Astrocyte (in vitro differentiated cells and primary cell): Measurements from ENCODE around the gene CENATAC. TPM values are rescaled to one million over a fixed set of nuclear protein-coding genes. Genes with fewer than 3 reads are reported as not detected.

ENCODE experiments used
- DNase-seq: peaks from one replicate; pipeline ENCODE4 v3.0.0-alpha.2; 2010; ENCODE audit warnings: low read depth
- FAIRE-seq: peaks from 2 replicates; lab custom pipeline; 2011; peaks lifted over from hg19 to GRCh38; lab: Jason Lieb, UNC
- H2AFZ ChIP-seq: 2 replicates; pipeline ENCODE4 v1.6.0; 2012; ENCODE audit warnings: low read depth, low read length, inconsistent platforms
- H3K27ac ChIP-seq: 2 replicates; pipeline ENCODE4 v1.5.1; 2011; ENCODE audit warnings: low read depth, low read length, inconsistent platforms
- H3K27me3 ChIP-seq: 2 replicates; pipeline ENCODE4 v1.6.0; 2011; ENCODE audit warnings: low read length, inconsistent platforms; ENCODE audit not compliant: insufficient read depth
- H3K36me3 ChIP-seq: 2 replicates; pipeline ENCODE4 v1.5.1; 2011; ENCODE audit warnings: low read length, inconsistent platforms; ENCODE audit not compliant: insufficient read depth
- H3K4me1 ChIP-seq: 2 replicates; pipeline ENCODE4 v1.5.1; 2011; ENCODE audit warnings: low read length, inconsistent platforms; ENCODE audit not compliant: insufficient read depth
- H3K4me2 ChIP-seq: 2 replicates; pipeline ENCODE4 v1.6.0; 2012; ENCODE audit warnings: low read length, inconsistent platforms
- H3K4me3 ChIP-seq: 2 replicates; pipeline ENCODE4 v1.5.1; 2011; ENCODE audit warnings: low read depth, mild to moderate bottlenecking, low read length, inconsistent platforms; ENCODE audit not compliant: insufficient read depth
- H3K79me2 ChIP-seq: 2 replicates; pipeline ENCODE4 v1.6.0; 2012; ENCODE audit warnings: mild to moderate bottlenecking, low read length, inconsistent platforms; ENCODE audit not compliant: insufficient read depth
- H3K9ac ChIP-seq: 2 replicates; pipeline ENCODE4 v1.6.0; 2012; ENCODE audit warnings: mild to moderate bottlenecking, low read length, inconsistent platforms
- H3K9me3 ChIP-seq: 2 replicates; pipeline ENCODE4 v1.5.1; 2012; ENCODE audit warnings: low read depth, mild to moderate bottlenecking, low read length, inconsistent platforms; ENCODE audit not compliant: insufficient read depth
- H4K20me1 ChIP-seq: 2 replicates; pipeline ENCODE4 v1.6.0; 2012; ENCODE audit warnings: low read length, inconsistent platforms; ENCODE audit not compliant: insufficient read depth
- H3K27ac Mint-ChIP-seq: one replicate; pipeline ENCODE4 v1.8.0; 2021; ENCODE audit warnings: mild to moderate bottlenecking, mixed read lengths; ENCODE audit not compliant: unreplicated experiment
- H3K27me3 Mint-ChIP-seq: one replicate; pipeline ENCODE4 v1.8.0; 2021; ENCODE audit warnings: low read depth, mixed read lengths; ENCODE audit not compliant: unreplicated experiment
- H3K36me3 Mint-ChIP-seq: one replicate; pipeline ENCODE4 v1.8.0; 2021; ENCODE audit warnings: low read depth, mixed read lengths; ENCODE audit not compliant: unreplicated experiment
- H3K4me1 Mint-ChIP-seq: one replicate; pipeline ENCODE4 v1.8.0; 2021; ENCODE audit warnings: low read depth, mixed read lengths; ENCODE audit not compliant: unreplicated experiment
- H3K4me3 Mint-ChIP-seq: one replicate; pipeline ENCODE4 v1.8.0; 2021; ENCODE audit warnings: mild to moderate bottlenecking, moderate library complexity, mixed read lengths; ENCODE audit not compliant: unreplicated experiment
- H3K9me3 Mint-ChIP-seq: one replicate; pipeline ENCODE4 v1.8.0; 2021; ENCODE audit warnings: mild to moderate bottlenecking, mixed read lengths; ENCODE audit not compliant: unreplicated experiment
- EZH2 ChIP-seq: IDR thresholded peaks from 2 replicates; pipeline ENCODE4 v1.6.1; 2012; ENCODE audit warnings: mild to moderate bottlenecking, low read length, inconsistent platforms; ENCODE audit not compliant: insufficient read depth
- total RNA-seq: library from RNA; stranded (reverse); gene quantifications from 2 replicates; pipeline ENCODE4 v1.2.1, GENCODE V29; 2021
- TF ChIP-seq, protein P1 (sequence below): IDR thresholded peaks from 2 replicates; pipeline ENCODE4 v1.5.1; 2011; ENCODE audit warnings: low read depth, mild to moderate bottlenecking, inconsistent platforms, low read length, moderate library complexity; ENCODE audit not compliant: insufficient read depth

CENATAC gene
- total RNA-seq, 1 donor from 2014 or later: 25.4 TPM

DNA sequence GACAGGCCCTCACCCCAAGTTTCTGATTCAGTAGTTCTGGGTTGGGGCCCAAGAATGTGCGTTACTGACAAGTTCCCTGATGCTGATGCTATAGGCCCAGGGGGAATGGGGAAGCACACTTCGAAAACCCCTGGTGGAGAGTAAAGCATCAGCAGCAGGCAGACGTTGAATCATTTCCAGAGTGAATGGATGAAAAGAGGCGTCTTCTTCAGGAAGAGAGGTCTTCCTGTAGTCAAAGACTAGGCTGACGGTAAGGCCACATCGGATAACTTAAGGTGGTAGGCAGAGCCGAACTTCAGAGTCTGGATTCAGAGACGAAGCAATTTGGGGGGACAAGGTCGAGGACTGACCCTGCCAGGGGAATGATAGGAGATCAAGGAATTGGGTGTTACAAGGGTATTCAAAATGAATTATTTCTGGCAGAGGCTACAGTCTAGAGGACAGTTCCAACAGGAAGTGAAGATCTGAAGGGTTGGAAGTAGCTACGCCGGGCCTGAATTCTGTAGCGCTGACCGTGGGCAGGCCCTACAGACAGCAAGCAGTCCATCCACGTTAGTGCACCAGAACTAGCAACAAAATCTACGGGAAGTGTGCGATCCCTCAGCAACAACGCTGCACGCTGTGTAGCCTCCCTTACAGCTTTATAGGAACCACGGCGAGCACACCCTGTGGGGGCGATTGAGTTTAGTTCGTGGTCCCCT, 862 bp upstream of the CENATAC start:
- no peak overlapping the region for H3K27ac Mint-ChIP-seq
- DNase-seq: no peak
- no peaks in the 10 kb centered on the region for H4K20me1 ChIP-seq
- no peaks in the 10 kb centered on the region for H3K9me3 Mint-ChIP-seq
- H3K4me3 Mint-ChIP-seq: peak overlapping the region; percentile 92
- peaks cover 2% of the 10 kb centered on the region for H3K36me3 Mint-ChIP-seq
- H3K4me1 ChIP-seq: peaks cover 24% of the 10 kb centered on the region
- no peaks in the 10 kb centered on the region for H3K27me3 Mint-ChIP-seq
- peak overlapping the region; percentile 97 for H3K4me2 ChIP-seq
- H3K9me3 ChIP-seq: no peaks in the 10 kb centered on the region
- no peaks in the 10 kb centered on the region for H3K27me3 ChIP-seq
- no peaks in the 10 kb centered on the region for H3K36me3 ChIP-seq
- H3K4me1 Mint-ChIP-seq: peaks cover 14% of the 10 kb centered on the region
- TF ChIP-seq EZH2: no peak
- TF ChIP-seq, protein P1, sequence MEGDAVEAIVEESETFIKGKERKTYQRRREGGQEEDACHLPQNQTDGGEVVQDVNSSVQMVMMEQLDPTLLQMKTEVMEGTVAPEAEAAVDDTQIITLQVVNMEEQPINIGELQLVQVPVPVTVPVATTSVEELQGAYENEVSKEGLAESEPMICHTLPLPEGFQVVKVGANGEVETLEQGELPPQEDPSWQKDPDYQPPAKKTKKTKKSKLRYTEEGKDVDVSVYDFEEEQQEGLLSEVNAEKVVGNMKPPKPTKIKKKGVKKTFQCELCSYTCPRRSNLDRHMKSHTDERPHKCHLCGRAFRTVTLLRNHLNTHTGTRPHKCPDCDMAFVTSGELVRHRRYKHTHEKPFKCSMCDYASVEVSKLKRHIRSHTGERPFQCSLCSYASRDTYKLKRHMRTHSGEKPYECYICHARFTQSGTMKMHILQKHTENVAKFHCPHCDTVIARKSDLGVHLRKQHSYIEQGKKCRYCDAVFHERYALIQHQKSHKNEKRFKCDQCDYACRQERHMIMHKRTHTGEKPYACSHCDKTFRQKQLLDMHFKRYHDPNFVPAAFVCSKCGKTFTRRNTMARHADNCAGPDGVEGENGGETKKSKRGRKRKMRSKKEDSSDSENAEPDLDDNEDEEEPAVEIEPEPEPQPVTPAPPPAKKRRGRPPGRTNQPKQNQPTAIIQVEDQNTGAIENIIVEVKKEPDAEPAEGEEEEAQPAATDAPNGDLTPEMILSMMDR: peak; percentile 25
- H3K4me3 ChIP-seq: peak overlapping the region; percentile 88
- peak overlapping the region; percentile 71 for H3K27ac ChIP-seq
- H3K79me2 ChIP-seq: peaks cover 22% of the 10 kb centered on the region
- no peak for FAIRE-seq
- peak overlapping the region; percentile 98 for H2AFZ ChIP-seq
- H3K9ac ChIP-seq: peak overlapping the region; percentile 83

DNA sequence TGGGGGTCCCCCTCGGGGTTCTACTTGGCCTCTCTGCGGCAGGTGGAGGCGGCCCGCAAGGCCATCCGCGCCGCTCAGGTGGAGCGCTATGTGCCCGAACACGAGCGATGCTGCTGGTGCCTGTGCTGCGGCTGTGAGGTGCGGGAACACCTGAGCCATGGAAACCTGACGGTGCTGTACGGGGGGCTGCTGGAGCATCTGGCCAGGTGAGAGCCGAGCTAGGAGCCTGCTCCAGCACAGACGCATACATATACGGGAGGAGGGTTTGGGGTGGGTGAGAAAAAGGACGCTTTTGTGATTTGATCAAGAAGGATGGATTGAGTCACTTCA, 415 bp downstream of the CENATAC start:
- no peak for FAIRE-seq
- TF ChIP-seq, protein P1: no peak
- no peak for TF ChIP-seq EZH2

DNA sequence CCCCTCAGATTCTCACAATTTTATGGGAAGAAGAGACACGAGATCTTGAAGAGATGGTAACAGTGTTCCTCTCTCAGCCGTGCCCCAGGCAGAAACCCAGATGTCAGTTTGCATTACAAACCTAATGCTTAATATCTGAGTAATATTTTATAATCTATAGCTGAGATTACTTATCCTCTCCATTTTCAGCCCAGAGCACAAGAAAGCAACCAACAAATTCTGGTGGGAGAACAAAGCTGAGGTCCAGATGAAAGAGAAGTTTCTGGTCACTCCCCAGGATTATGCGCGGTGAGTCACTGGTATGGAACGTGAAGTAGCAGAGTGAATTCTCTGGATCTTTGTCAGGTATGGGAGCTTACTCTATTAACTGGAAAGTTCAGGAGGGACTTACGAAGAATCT, 884 bp downstream of the CENATAC start:
- peak overlapping the region; percentile 83 for H3K9ac ChIP-seq
- Mint-ChIP-seq H3K36me3 (peaks cover 5% of the 10 kb centered on the region), H3K9me3 (no peaks in the 10 kb centered on the region), H3K27ac (peak overlapping the region; percentile 67), H3K27me3 (no peaks in the 10 kb centered on the region), H3K4me1 (peaks cover 14% of the 10 kb centered on the region), H3K4me3 (peak overlapping the region; percentile 92)
- H3K9me3 ChIP-seq: no peaks in the 10 kb centered on the region
- peak overlapping the region; percentile 97 for H3K4me2 ChIP-seq
- H2AFZ ChIP-seq: peak overlapping the region; percentile 98
- H4K20me1 ChIP-seq: no peaks in the 10 kb centered on the region
- peak overlapping the region; percentile 71 for H3K27ac ChIP-seq
- H3K79me2 ChIP-seq: peaks cover 22% of the 10 kb centered on the region
- DNase-seq (peak; percentile 83), FAIRE-seq (no peak)
- TF ChIP-seq, protein P1: no peak
- no peak for TF ChIP-seq EZH2
- H3K4me1 ChIP-seq: peaks cover 24% of the 10 kb centered on the region
- no peaks in the 10 kb centered on the region for H3K27me3 ChIP-seq
- H3K36me3 ChIP-seq: peaks cover 4% of the 10 kb centered on the region
- H3K4me3 ChIP-seq: peak overlapping the region; percentile 88

More for the DNA sequence above, 415 bp downstream of the CENATAC start:
- Mint-ChIP-seq H3K9me3 (no peaks in the 10 kb centered on the region), H3K27me3 (no peaks in the 10 kb centered on the region), H3K4me1 (peaks cover 14% of the 10 kb centered on the region), H3K36me3 (peaks cover 5% of the 10 kb centered on the region), H3K27ac (peak overlapping the region; percentile 67), H3K4me3 (peak overlapping the region; percentile 92)
- peaks cover 24% of the 10 kb centered on the region for H3K4me1 ChIP-seq
- DNase-seq: no peak
- H4K20me1 ChIP-seq: no peaks in the 10 kb centered on the region
- peak overlapping the region; percentile 83 for H3K9ac ChIP-seq
- H3K9me3 ChIP-seq: no peaks in the 10 kb centered on the region
- peak overlapping the region; percentile 88 for H3K4me3 ChIP-seq
- no peaks in the 10 kb centered on the region for H3K27me3 ChIP-seq
- H3K79me2 ChIP-seq: peaks cover 22% of the 10 kb centered on the region
- H2AFZ ChIP-seq: peak overlapping the region; percentile 98
- peaks cover 4% of the 10 kb centered on the region for H3K36me3 ChIP-seq
- peak overlapping the region; percentile 71 for H3K27ac ChIP-seq
- peak overlapping the region; percentile 97 for H3K4me2 ChIP-seq
